ENCODE measurements around the gene KIF6. TPM values are rescaled to one million over a fixed set of nuclear protein-coding genes. Genes with fewer than 3 reads are reported as not detected.

The KIF6 gene
- 3.7 and 3.9 TPM in 2 replicates for total RNA-seq

DNA sequence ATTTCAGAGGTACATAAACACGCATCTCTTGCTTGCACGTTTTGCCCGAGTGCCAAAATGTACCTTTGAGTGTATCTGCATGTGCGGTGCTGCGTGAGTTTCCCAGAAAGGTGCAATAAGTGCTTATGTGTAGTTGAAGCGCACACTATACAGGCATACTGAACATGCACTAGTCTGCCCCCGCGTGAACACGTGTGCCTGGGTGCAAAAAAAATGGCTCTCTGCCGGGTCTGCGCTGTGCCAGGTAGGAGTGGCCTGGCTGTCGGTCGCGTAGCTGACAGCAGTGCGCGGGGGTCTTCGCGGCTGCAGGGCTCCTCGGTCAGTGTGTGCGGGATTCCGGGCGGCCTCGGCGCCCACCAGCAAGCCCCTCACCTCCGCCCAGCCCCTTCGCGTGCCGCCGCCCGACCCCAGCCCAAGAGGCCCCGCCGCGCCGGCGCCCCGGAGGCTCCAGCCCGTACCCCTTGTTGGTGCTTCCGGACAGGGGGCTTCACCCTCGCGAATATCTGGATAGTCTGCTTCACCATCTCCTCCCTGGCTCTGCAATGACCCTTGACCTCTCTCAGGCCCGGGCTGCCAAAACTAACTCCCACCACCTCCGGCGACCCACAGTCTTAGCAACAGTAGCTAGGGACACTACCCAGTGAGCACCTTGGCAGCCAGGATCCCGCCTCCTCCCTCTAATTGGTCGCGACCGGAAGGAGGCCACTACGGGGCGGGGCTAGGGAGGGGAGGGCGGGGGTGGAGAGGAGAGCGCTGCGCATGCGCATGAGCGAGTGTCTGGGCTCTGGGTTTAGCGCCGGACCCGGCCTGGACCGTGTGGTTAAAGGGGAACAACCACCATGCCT, at the start of gene KIF6:
Gene KIF6, minus strand, starts transcription at position 622 of the 845 bp plus-strand sequence. Its CDS starts 98 bp downstream, at position 524.

GRCh38 chr6:39322306-39322850, 402.8 kb downstream of the KIF6 start, which contains the start of gene KCNK16:
Gene KCNK16 (minus strand): TSS chr6:39322702. CDS start chr6:39322540, 162 bp downstream.

GRCh38 chr6:39314273-39314795, 410.9 kb downstream of the KIF6 start, which contains the start of gene KCNK17:
Gene KCNK17 (minus strand): TSS chr6:39314419. CDS start chr6:39314320, 99 bp downstream.

Small RNAs within 50 kb of the gene (small RNA-seq; reads per million reads assigned to genes)
- not detected for gene RNU1-54P

Other genes starting within 250 kb of the KIF6 start
- gene DAAM2, start 67.0 kb upstream of the KIF6 start, total RNA-seq, result 66.1 and 122 TPM in 2 replicates
- gene MOCS1, start 209.1 kb upstream of the KIF6 start, total RNA-seq, result 11.7 and 12.2 TPM in 2 replicates